H1 (cell line): Measurements from ENCODE around the gene VAT1. TPM values are rescaled to one million over a fixed set of nuclear protein-coding genes. Genes with fewer than 3 reads are reported as not detected.
"Not testable (repeated sequence)": the region's sequence is repeated elsewhere in the genome, so short reads cannot be mapped to it uniquely, and the experiment has no call there.

Source experiments
- CTCF ChIA-PET: fragments of 300-600 bp; sonication (Branson Sonifier 250); formaldehyde crosslinking; loops from one replicate; lab custom pipeline; 2021; ENCODE audit not compliant: partially characterized antibody; lab: Charles Lee
- POLR2A ChIA-PET: fragments of 300-600 bp; sonication (Branson Sonifier 250); formaldehyde crosslinking; loops from one replicate; lab custom pipeline; 2021; ENCODE audit warnings: inconsistent platforms; ENCODE audit not compliant: partially characterized antibody; lab: Charles Lee
- DNase-seq, 2 experiments: peaks; one replicate each; pipeline versions ENCODE4 v3.0.0 to v3.0.0-alpha.2; 2010 to 2022; ENCODE audit warnings: low spot score in 2 of 2, low read depth in 1 of 2, mixed read lengths in 1 of 2
- FAIRE-seq: peaks from 2 replicates; lab custom pipeline; 2011; peaks lifted over from hg19 to GRCh38; lab: Jason Lieb, UNC
- H2AFZ ChIP-seq: 2 replicates; pipeline ENCODE4 v1.8.1; 2012; ENCODE audit warnings: low read length, inconsistent platforms
- H2AK5ac ChIP-seq: 2 replicates; pipeline ENCODE4 v1.6.1; 2013; ENCODE audit warnings: low read depth, low read length
- H2BK120ac ChIP-seq: replicated peaks from 2 replicates; pipeline ENCODE3; 2013; ENCODE audit warnings: low read depth, low read length, inconsistent platforms
- H2BK12ac ChIP-seq: 2 replicates; pipeline ENCODE4 v1.6.1; 2013; ENCODE audit warnings: low read depth, low read length
- H2BK15ac ChIP-seq: 2 replicates; pipeline ENCODE4 v1.6.1; 2013; ENCODE audit warnings: low read length
- H2BK20ac ChIP-seq: 2 replicates; pipeline ENCODE4 v1.6.1; 2013; ENCODE audit warnings: low read length
- H2BK5ac ChIP-seq: 2 replicates; pipeline ENCODE4 v1.6.1; 2013; ENCODE audit warnings: low read depth, low read length
- H3K14ac ChIP-seq: 2 replicates; pipeline ENCODE4 v1.6.1; 2013; ENCODE audit warnings: inconsistent platforms; ENCODE audit not compliant: insufficient read length
- H3K18ac ChIP-seq: 2 replicates; pipeline ENCODE4 v1.6.1; 2013; ENCODE audit warnings: low read length; ENCODE audit errors: extremely low read depth
- H3K23ac ChIP-seq: 2 replicates; pipeline ENCODE4 v1.6.1; 2013; ENCODE audit warnings: inconsistent platforms; ENCODE audit not compliant: insufficient read length
- H3K23me2 ChIP-seq: 2 replicates; pipeline ENCODE4 v1.6.1; 2013; ENCODE audit warnings: low read depth, low read length
- H3K27ac ChIP-seq: 2 replicates; pipeline ENCODE4 v1.6.1; 2011; ENCODE audit warnings: low read depth, low read length, inconsistent platforms
- H3K27me3 ChIP-seq, 4 experiments: replicated peaks in 1 of 4; 1 replicate in 1 of 4; 2 replicates in 3 of 4; pipeline versions ENCODE4 v1.6.1 to v1.8.1; 2011 to 2013; ENCODE audit warnings: low read length in 3 of 4, mild to moderate bottlenecking in 3 of 4, inconsistent platforms in 2 of 4, mixed read lengths in 2 of 4, moderate library complexity in 1 of 4; ENCODE audit not compliant: control insufficient read depth in 3 of 4, insufficient read depth in 3 of 4; ENCODE audit errors: extremely low read depth in 1 of 4
- H3K36me3 ChIP-seq, 4 experiments: 2 replicates each; pipeline versions ENCODE4 v1.6.1 to v1.8.1; 2011 to 2013; ENCODE audit warnings: mild to moderate bottlenecking in 4 of 4, low read length in 3 of 4, moderate library complexity in 2 of 4, control low read depth in 1 of 4, inconsistent platforms in 1 of 4; ENCODE audit not compliant: insufficient read depth in 4 of 4, control insufficient read depth in 2 of 4
- H3K4ac ChIP-seq: replicated peaks from 2 replicates; pipeline ENCODE3; 2013; ENCODE audit warnings: low read length, low read depth, mixed read lengths, inconsistent platforms; ENCODE audit not compliant: insufficient read length
- H3K4me1 ChIP-seq, 4 experiments: replicated peaks in 1 of 4; 1 replicate in 1 of 4; 2 replicates in 3 of 4; pipeline versions ENCODE4 v1.6.1 to v1.8.1; 2011 to 2013; ENCODE audit warnings: low read length in 3 of 4, inconsistent platforms in 2 of 4, mixed read lengths in 1 of 4; ENCODE audit not compliant: insufficient read depth in 4 of 4, control insufficient read depth in 3 of 4
- H3K4me2 ChIP-seq, 2 experiments: 2 replicates each; pipeline versions ENCODE4 v1.6.1 to v1.8.1; 2011 to 2013; ENCODE audit warnings: low read depth in 2 of 2, low read length in 2 of 2, control low read depth in 1 of 2, inconsistent platforms in 1 of 2, mild to moderate bottlenecking in 1 of 2; ENCODE audit not compliant: insufficient read depth in 1 of 2
- H3K4me3 ChIP-seq, 4 experiments: fragments of 200-600, 300-600 bp in 1 of 4; sonication (generic), shearing (Covaris generic), sonication (Bioruptor Twin) in 1 of 4; 2 replicates each; pipeline versions ENCODE4 v1.5.1 to v1.8.1; 2011 to 2016; ENCODE audit warnings: low read length in 4 of 4, low read depth in 3 of 4, control low read depth in 2 of 4, inconsistent platforms in 2 of 4, mild to moderate bottlenecking in 2 of 4, mixed read lengths in 1 of 4, moderate library complexity in 1 of 4; ENCODE audit not compliant: insufficient read depth in 2 of 4; ENCODE audit errors: extremely low read depth in 1 of 4
- H3K56ac ChIP-seq: replicated peaks from 2 replicates; pipeline ENCODE3; 2013; ENCODE audit warnings: low read depth, mild to moderate bottlenecking, mixed read lengths, low read length, inconsistent platforms; ENCODE audit not compliant: insufficient read length
- H3K79me1 ChIP-seq: 2 replicates; pipeline ENCODE4 v1.6.1; 2013; ENCODE audit warnings: low read depth, low read length, control low read depth
- H3K79me2 ChIP-seq, 2 experiments: 2 replicates each; pipeline versions ENCODE4 v1.6.1 to v1.8.1; 2012 to 2013; ENCODE audit warnings: low read length in 2 of 2, mild to moderate bottlenecking in 2 of 2, inconsistent platforms in 1 of 2; ENCODE audit not compliant: insufficient read depth in 2 of 2, control insufficient read depth in 1 of 2
- H3K9ac ChIP-seq, 4 experiments: replicated peaks in 1 of 4; 1 replicate in 1 of 4; 2 replicates in 3 of 4; pipeline versions ENCODE4 v1.6.1 to v1.8.1; 2011 to 2013; ENCODE audit warnings: low read depth in 3 of 4, low read length in 3 of 4, control low read depth in 2 of 4, mild to moderate bottlenecking in 2 of 4, moderate library complexity in 2 of 4, inconsistent platforms in 1 of 4; ENCODE audit errors: extremely low read depth in 1 of 4
- H3K9me3 ChIP-seq, 2 experiments: 2 replicates each; pipeline versions ENCODE4 v1.6.1 to v1.8.1; 2012 to 2013; ENCODE audit warnings: mild to moderate bottlenecking in 2 of 2, moderate library complexity in 2 of 2, control low read depth in 1 of 2, inconsistent platforms in 1 of 2, low read depth in 1 of 2, low read length in 1 of 2, mixed read lengths in 1 of 2; ENCODE audit not compliant: insufficient read depth in 2 of 2
- H4K20me1 ChIP-seq, 2 experiments: replicated peaks in 1 of 2; 2 replicates each; pipeline versions ENCODE3 to v1.8.1; 2011 to 2013; ENCODE audit warnings: inconsistent platforms in 2 of 2, low read length in 2 of 2, mild to moderate bottlenecking in 1 of 2; ENCODE audit not compliant: insufficient read depth in 2 of 2, control insufficient read depth in 1 of 2
- H4K5ac ChIP-seq: 2 replicates; pipeline ENCODE4 v1.6.1; 2013; ENCODE audit warnings: low read length, low read depth, mixed read lengths, inconsistent platforms; ENCODE audit not compliant: insufficient read length
- H4K8ac ChIP-seq: 2 replicates; pipeline ENCODE4 v1.8.0; 2013; ENCODE audit warnings: mild to moderate bottlenecking, moderate library complexity, low read length, inconsistent platforms; ENCODE audit not compliant: insufficient read depth; ENCODE audit errors: extremely low read depth
- H4K91ac ChIP-seq: replicated peaks from 2 replicates; pipeline ENCODE3; 2013; ENCODE audit warnings: low read length, mixed read lengths, inconsistent platforms; ENCODE audit not compliant: insufficient read length
- SIX5 ChIP-seq: IDR thresholded peaks from 2 replicates; pipeline ENCODE4 v1.6.1; 2011; ENCODE audit warnings: mild to moderate bottlenecking, low read depth, low read length
- WGBS, 2 experiments: shearing (Covaris generic) in 1 of 2; methylation state at CpG; one replicate each; pipeline versions ENCODE4 v1.1.6 to v1.1.7; 2013 to 2015; ENCODE audit warnings: low lambda C conversion rate in 2 of 2, mixed read lengths in 2 of 2, inconsistent platforms in 1 of 2, low coverage in 1 of 2, missing lambda C conversion rate in 1 of 2; ENCODE audit not compliant: insufficient replicate concordance in 2 of 2, insufficient coverage in 1 of 2, insufficient read length in 1 of 2; ENCODE audit errors: extremely low coverage in 1 of 2, missing lambda C conversion rate in 1 of 2; 5-methylcytosine and 5-hydroxymethylcytosine counted together
- polyA plus RNA-seq, 7 experiments: library from polyadenylated mRNA; depleted of rRNA in 3 of 7; stranded (reverse) in 5 of 7; unstranded in 2 of 7; fragments of >200 nt in 5 of 7; fragments of 200-250 nt in 2 of 7; gene quantifications; 1 replicate in 5 of 7; 2 replicates in 1 of 7; 4 replicates in 1 of 7; pipeline versions ENCODE4 v1.2.1 to v1.2.3, GENCODE V29; 2011 to 2013; ENCODE audit warnings: missing spikeins in 2 of 7, mixed read lengths in 2 of 7
- total RNA-seq: library from RNA; stranded (reverse); fragmentation: NEBNext Ultra II Directional; extraction: Animal tissue kit (Norgen Biotek cat#: 25700); gene quantifications from 2 replicates; pipeline ENCODE4 v1.2.1, GENCODE V29; 2021

VAT1 gene
- total and polyA plus RNA-seq, 2 of the 8 experiments (the other 6 are each of a cell fraction or from before 2014, with no cell fraction given) = 200 to 295 TPM

GRCh38 chr17:43003542-43004172, 18.5 kb downstream of the VAT1 start (continued):
- TF ChIP-seq SIX5 = no peak

GRCh38 chr17:43000894-43001293, 21.3 kb downstream of the VAT1 start:
- H3K27ac ChIP-seq, H2BK12ac ChIP-seq, FAIRE-seq, H4K5ac ChIP-seq, H3K4me2 ChIP-seq, H4K91ac ChIP-seq, H3K14ac ChIP-seq, H2BK15ac ChIP-seq, H2AFZ ChIP-seq, H2BK20ac ChIP-seq, H3K23ac ChIP-seq, DNase-seq, H3K4ac ChIP-seq, H3K23me2 ChIP-seq, H2BK120ac ChIP-seq, H2AK5ac ChIP-seq, H3K4me3 ChIP-seq, H3K56ac ChIP-seq, H3K79me1 ChIP-seq, H3K9me3 ChIP-seq, H3K18ac ChIP-seq, H4K20me1 ChIP-seq, H3K27me3 ChIP-seq: not testable (repeated sequence)
- H3K9ac ChIP-seq = peak overlapping the region in 1 of 4 experiments; percentile 45; a peak in 2 of 7 replicates
- H3K36me3 ChIP-seq = peaks cover 18 to 48% (median 33%) of the 10 kb centered on the region in 4 experiments
- peaks cover 3 to 12% (median 4%) of the 10 kb centered on the region in 4 experiments; a peak in 6 of 7 replicates for H3K4me1 ChIP-seq
- CTCF ChIA-PET = interaction anchor here (0.5 to 1.3 kb wide), 2 partner anchors 14 to 413 kb away, joined by 3 read pairs; no protein-coding TSS in a partner anchor
- peak overlapping the region; percentile 78; the same call in 1 of the 2 replicates for H4K8ac ChIP-seq
- WGBS, 2 experiments = 95% methylated on average over 13 of the region's 13 CpGs; no CpG with 5 or more reads in 1 of the 2 experiments
- 0 out of 2 replicates have a peak overlapping the region, but pooled peaks have one; percentile 60 for H2BK5ac ChIP-seq
- peaks cover 11 to 20% of the 10 kb centered on the region in 2 experiments for H3K79me2 ChIP-seq
- POLR2A ChIA-PET = interaction anchor here (0.6 to 8.2 kb wide), 7 partner anchors 12 to 155 kb away, joined by 3 to 123 read pairs (median 4); partner anchors contain the start of genes RND2 and VAT1
